Heart left ventricle (tissue), 13 donors: ENCODE measurements around the gene CFL1.
"Not testable (repeated sequence)": the region's sequence is repeated elsewhere in the genome, so short reads cannot be mapped to it uniquely, and the experiment has no call there.

Experiments used
- CTCF ChIP-seq, 12 donors: fragments of 200-600 bp; sonication (generic) in 4 of 12; IDR thresholded peaks; one replicate each; pipeline versions ENCODE4 v1.5.0 to v1.8.0; 2018 to 2022; ENCODE audit warnings: antibody characterized with exemption in 12 of 12, mild to moderate bottlenecking in 5 of 12
- POLR2A ChIP-seq, 2 donors: fragments of 450-650 bp; IDR thresholded peaks; one replicate each; pipeline ENCODE4 v1.6.1; 2017; ENCODE audit warnings: antibody characterized with exemption in 2 of 2, mild to moderate bottlenecking in 2 of 2, moderate library complexity in 2 of 2
- donor health status: ischemic (EF 13 %, LVEDD 7.1; RV severe dilation, severe dysfunction).
- donor health status: DM: no; HTN: yes; CAD: no.
- donor health status: DM: no; HTN: no; CAD: no.
- donor health status: ischemic (EF 25% LVEDD 6.9; RV normal size, moderate dysfunction).
- donor health status: ischemic (EF 25% LVEDD 5.7; RV mildly dilated, moderate dysfunction).
- donor health status: ischemic (EF 35%, LVEDD 5.7; RV mildly dilated, moderate dysfunction).
- donor health status: nonischemic (EF 11% LVEDD 7.7; RV severe dilation, severe dysfunction).
- donor health status: DM: yes; HTN: yes; CAD: no.
- donor health status: PGD.
- donor health status: ischemic (EF 29% LVEDD 5.4; RV normal size, mild dysfunction).
- donor health status: nonischemic (EF 23%, LVEDD 6.1; RV moderate dilation, normal function).

DNA sequence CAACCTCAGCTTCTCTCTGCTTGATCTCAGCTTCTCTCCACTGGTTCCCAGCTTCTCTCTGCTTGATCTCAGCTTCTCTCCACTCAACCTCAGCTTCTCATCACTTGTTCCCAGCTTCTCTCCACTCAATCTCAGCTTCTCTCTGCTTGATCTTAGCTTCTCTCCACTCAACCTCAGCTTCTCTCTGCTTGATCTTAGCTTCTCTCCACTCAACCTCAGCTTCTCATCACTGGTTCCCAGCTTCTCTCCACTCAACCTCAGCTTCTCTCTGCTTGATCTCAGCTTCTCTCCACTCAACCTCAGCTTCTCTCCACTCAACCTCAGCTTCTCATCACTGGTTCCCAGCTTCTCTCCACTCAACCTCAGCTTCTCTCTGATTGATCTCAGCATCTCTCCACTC is 25.7 kb downstream of the CFL1 start:
- TF ChIP-seq CTCF, POLR2A (IDR thresholded peaks at IDR 0.05): not testable (repeated sequence)
